H1 (cell line): ENCODE data around the gene FRMD4B.

Source experiments
- CHD2 ChIP-seq: IDR thresholded peaks from 2 replicates; pipeline ENCODE4 v1.6.1; 2012; ENCODE audit warnings: low read length, improper control_type of control experiment
- EZH2 ChIP-seq: fragments of 200-600 bp; sonication (generic); IDR thresholded peaks from 2 replicates; pipeline ENCODE4 v1.7.1; 2012; ENCODE audit warnings: low read depth, mild to moderate bottlenecking, moderate library complexity, low read length, inconsistent platforms; ENCODE audit not compliant: severe bottlenecking
- GABPA ChIP-seq: IDR thresholded peaks from 2 replicates; pipeline ENCODE4 v1.6.1; 2011; ENCODE audit warnings: mild to moderate bottlenecking, low read length, moderate library complexity, borderline replicate concordance; ENCODE audit not compliant: insufficient read depth
- POLR2AphosphoS5 ChIP-seq: IDR thresholded peaks from 2 replicates; pipeline ENCODE4 v1.6.1; 2011; ENCODE audit warnings: low read depth, low read length
- TEAD4 ChIP-seq: IDR thresholded peaks from 2 replicates; pipeline ENCODE4 v1.6.1; 2012; ENCODE audit warnings: low read depth, low read length, inconsistent platforms, mixed read lengths
- TF ChIP-seq, protein P1 (sequence below), 3 experiments: IDR thresholded peaks; 1 replicate in 2 of 3; 2 replicates in 1 of 3; pipeline versions ENCODE4 v1.5.1 to v1.6.1; 2011; ENCODE audit warnings: low read length in 3 of 3, mild to moderate bottlenecking in 3 of 3, inconsistent platforms in 2 of 3, low read depth in 1 of 3, moderate library complexity in 1 of 3; ENCODE audit not compliant: insufficient read depth in 1 of 3; ENCODE audit errors: control extremely low read depth in 1 of 3
- TF ChIP-seq, protein P2 (sequence below): IDR thresholded peaks from 2 replicates; pipeline ENCODE4 v1.6.1; 2012; ENCODE audit warnings: inconsistent platforms

DNA sequence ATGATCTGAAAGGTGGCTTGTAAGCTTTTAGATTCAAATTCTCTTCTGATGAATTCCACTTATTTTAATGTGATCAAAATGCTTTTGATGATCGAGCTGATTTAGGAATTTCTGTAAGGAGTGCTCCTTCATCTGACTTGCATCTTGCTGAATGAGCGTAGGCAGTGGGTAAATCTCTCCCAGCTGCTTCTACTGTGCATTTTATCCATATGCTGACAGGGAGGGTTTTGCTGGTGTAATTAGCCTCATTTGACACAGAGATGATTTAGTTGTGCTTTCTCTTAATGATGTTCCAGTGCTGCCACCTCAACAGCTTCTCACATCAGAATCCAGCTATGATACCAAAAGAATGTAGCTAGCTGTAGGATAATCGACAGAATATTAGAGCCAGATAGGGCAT lies 259.7 kb downstream of the FRMD4B start:
- TF ChIP-seq, protein P1, sequence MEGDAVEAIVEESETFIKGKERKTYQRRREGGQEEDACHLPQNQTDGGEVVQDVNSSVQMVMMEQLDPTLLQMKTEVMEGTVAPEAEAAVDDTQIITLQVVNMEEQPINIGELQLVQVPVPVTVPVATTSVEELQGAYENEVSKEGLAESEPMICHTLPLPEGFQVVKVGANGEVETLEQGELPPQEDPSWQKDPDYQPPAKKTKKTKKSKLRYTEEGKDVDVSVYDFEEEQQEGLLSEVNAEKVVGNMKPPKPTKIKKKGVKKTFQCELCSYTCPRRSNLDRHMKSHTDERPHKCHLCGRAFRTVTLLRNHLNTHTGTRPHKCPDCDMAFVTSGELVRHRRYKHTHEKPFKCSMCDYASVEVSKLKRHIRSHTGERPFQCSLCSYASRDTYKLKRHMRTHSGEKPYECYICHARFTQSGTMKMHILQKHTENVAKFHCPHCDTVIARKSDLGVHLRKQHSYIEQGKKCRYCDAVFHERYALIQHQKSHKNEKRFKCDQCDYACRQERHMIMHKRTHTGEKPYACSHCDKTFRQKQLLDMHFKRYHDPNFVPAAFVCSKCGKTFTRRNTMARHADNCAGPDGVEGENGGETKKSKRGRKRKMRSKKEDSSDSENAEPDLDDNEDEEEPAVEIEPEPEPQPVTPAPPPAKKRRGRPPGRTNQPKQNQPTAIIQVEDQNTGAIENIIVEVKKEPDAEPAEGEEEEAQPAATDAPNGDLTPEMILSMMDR (IDR thresholded peaks at IDR 0.05; ENCODE audit: control extremely low read depth in 1 of 3, insufficient read depth in 1 of 3, low read depth in 1 of 3, low read length in 3 of 3): no peak
- TF ChIP-seq TEAD4 (no peak), POLR2AphosphoS5 (no peak), EZH2 (no peak), GABPA (no peak), CHD2 (no peak)
- TF ChIP-seq, protein P2, sequence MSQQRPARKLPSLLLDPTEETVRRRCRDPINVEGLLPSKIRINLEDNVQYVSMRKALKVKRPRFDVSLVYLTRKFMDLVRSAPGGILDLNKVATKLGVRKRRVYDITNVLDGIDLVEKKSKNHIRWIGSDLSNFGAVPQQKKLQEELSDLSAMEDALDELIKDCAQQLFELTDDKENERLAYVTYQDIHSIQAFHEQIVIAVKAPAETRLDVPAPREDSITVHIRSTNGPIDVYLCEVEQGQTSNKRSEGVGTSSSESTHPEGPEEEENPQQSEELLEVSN: no peak
